GM20000 (cell line): ENCODE results near the gene CDK7.

ENCODE experiments used
- DNase-seq: peaks from one replicate; pipeline ENCODE4 v3.0.0; 2012; ENCODE audit warnings: low spot score
- CTCF ChIP-seq: IDR thresholded peaks from 2 replicates; pipeline ENCODE4 v1.5.1; 2012; ENCODE audit warnings: mild to moderate bottlenecking, control low read depth; ENCODE audit errors: extremely low read depth, missing control alignments

The CDK7 gene

GRCh38 chr5:69281114-69281513 lies 46.4 kb downstream of the CDK7 start:
- no peak for TF ChIP-seq CTCF
- no peak for DNase-seq

- DNase-seq = no peak
- TF ChIP-seq CTCF = no peak
Observed at GRCh38 chr5:69284203-69284602, 49.5 kb downstream of the CDK7 start.

GRCh38 chr5:69285448-69286116 lies 50.9 kb downstream of the CDK7 start:
- DNase-seq = no peak
- TF ChIP-seq CTCF = no peak

- DNase-seq = no peak
- TF ChIP-seq CTCF = no peak
Observed at GRCh38 chr5:69288069-69288468, 53.4 kb downstream of the CDK7 start.

GRCh38 chr5:69288688-69289087 lies 54.0 kb downstream of the CDK7 start:
- TF ChIP-seq CTCF = no peak
- DNase-seq = no peak

GRCh38 chr5:69292306-69292705 lies 57.6 kb downstream of the CDK7 start:
- TF ChIP-seq CTCF = no peak
- DNase-seq = no peak

GRCh38 chr5:69293882-69294281 lies 59.2 kb downstream of the CDK7 start:
- DNase-seq = no peak
- TF ChIP-seq CTCF = no peak
